Loucy (cell line): Measurements from ENCODE around the gene ALDH1L2.

Experiments
- H2AFZ ChIP-seq: fragments of 200-600 bp; sonication (generic); 2 replicates; pipeline ENCODE4 v1.6.0; 2016; ENCODE audit warnings: antibody characterized with exemption, mild to moderate bottlenecking, low read length, moderate library complexity
- H3F3A ChIP-seq: fragments of 200-600 bp; 2 replicates; pipeline ENCODE4 v1.6.0; 2016; ENCODE audit warnings: antibody characterized with exemption, low read depth, mild to moderate bottlenecking
- H3K27me3 ChIP-seq: fragments of 200-600 bp; sonication (generic); 2 replicates; pipeline ENCODE4 v1.6.1; 2014; ENCODE audit warnings: low read length, mild to moderate bottlenecking; ENCODE audit not compliant: insufficient read depth, poor library complexity, severe bottlenecking
- H3K36me3 ChIP-seq: fragments of 200-600 bp; sonication (generic); 2 replicates; pipeline ENCODE4 v1.6.1; 2016; ENCODE audit warnings: low read length; ENCODE audit not compliant: insufficient read depth
- H3K4me1 ChIP-seq: fragments of 200-600 bp; sonication (generic); 2 replicates; pipeline ENCODE4 v1.5.1; 2014; ENCODE audit warnings: low read length, mild to moderate bottlenecking; ENCODE audit not compliant: insufficient read depth, poor library complexity, severe bottlenecking
- H3K4me2 ChIP-seq: fragments of 200-600 bp; sonication (generic); 2 replicates; pipeline ENCODE4 v1.6.0; 2014; ENCODE audit warnings: antibody characterized with exemption, low read length, low read depth, mild to moderate bottlenecking; ENCODE audit not compliant: poor library complexity, severe bottlenecking
- H3K4me3 ChIP-seq: fragments of 200-600 bp; sonication (generic); 2 replicates; pipeline ENCODE4 v1.5.1; 2014; ENCODE audit warnings: low read length, mild to moderate bottlenecking, mixed read lengths; ENCODE audit not compliant: poor library complexity, severe bottlenecking
- H3K79me2 ChIP-seq: fragments of 200-600 bp; sonication (generic); 2 replicates; pipeline ENCODE4 v1.6.1; 2014; ENCODE audit warnings: low read length; ENCODE audit not compliant: insufficient read depth
- H3K9ac ChIP-seq: fragments of 200-600 bp; sonication (generic); 2 replicates; pipeline ENCODE4 v1.6.0; 2014; ENCODE audit warnings: mild to moderate bottlenecking, low read depth, low read length, moderate library complexity; ENCODE audit not compliant: poor library complexity, severe bottlenecking
- H3K9me2 ChIP-seq: fragments of 200-600 bp; sonication (generic); replicated peaks from 2 replicates; pipeline ENCODE4 v1.6.1; 2016; ENCODE audit warnings: low read depth, low read length, mixed read lengths
- H3K9me3 ChIP-seq: fragments of 200-600 bp; sonication (generic); 2 replicates; pipeline ENCODE4 v1.6.1; 2014; ENCODE audit warnings: mild to moderate bottlenecking, antibody characterized with exemption, low read length, low read depth; ENCODE audit not compliant: insufficient read depth
- H4K20me1 ChIP-seq: fragments of 200-600 bp; sonication (generic); 2 replicates; pipeline ENCODE4 v1.6.0; 2014; ENCODE audit warnings: antibody characterized with exemption, low read length, mild to moderate bottlenecking; ENCODE audit not compliant: insufficient read depth, poor library complexity, severe bottlenecking
- CTCF ChIP-seq: fragments of 200-600 bp; sonication (generic); conservative IDR thresholded peaks from 2 replicates; pipeline ENCODE4 v1.5.1; 2014; ENCODE audit warnings: mild to moderate bottlenecking, antibody characterized with exemption, low read length
- EZH2phosphoT487 ChIP-seq: fragments of 200-600 bp; IDR thresholded peaks from 2 replicates; pipeline ENCODE4 v1.6.1; 2018; ENCODE audit warnings: antibody characterized with exemption, mild to moderate bottlenecking, moderate library complexity, borderline replicate concordance

ALDH1L2 gene

DNA sequence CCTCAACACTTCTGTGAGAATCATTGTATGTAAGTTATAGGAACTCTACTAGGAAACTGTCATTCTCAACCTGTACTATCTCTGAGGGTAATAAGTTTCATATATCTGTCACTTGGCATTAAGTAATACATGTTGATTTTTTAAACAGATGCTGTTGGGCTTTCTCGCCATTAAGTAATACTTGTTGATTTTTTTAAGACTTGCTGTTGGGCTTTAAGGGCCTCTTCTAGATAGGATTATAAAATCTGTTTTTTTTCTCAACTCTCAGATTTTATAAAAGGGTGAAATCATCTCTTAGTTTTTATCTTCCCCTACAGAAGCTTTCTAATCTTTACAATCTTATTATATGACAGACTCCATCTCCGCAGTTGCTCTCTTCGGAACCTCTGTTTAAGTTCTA is 28.8 kb upstream of the ALDH1L2 start:
- Histone ChIP-seq H3K79me2 (peaks cover 64% of the 10 kb centered on the region), H3K4me2 (peak overlapping the region; percentile 72), H3K9ac (no peak overlapping the region), H3K36me3 (peaks cover 20% of the 10 kb centered on the region), H3K9me2 (no peaks in the 10 kb centered on the region), H3K4me1 (peaks cover 72% of the 10 kb centered on the region), H3K27me3 (no peaks in the 10 kb centered on the region), H4K20me1 (peaks cover 34% of the 10 kb centered on the region), H3K4me3 (peak overlapping the region; percentile 35), H3F3A (no peaks in the 10 kb centered on the region), H2AFZ (no peak overlapping the region), H3K9me3 (no peaks in the 10 kb centered on the region)
- no peak for TF ChIP-seq CTCF
- no peak for TF ChIP-seq EZH2phosphoT487

GRCh38 chr12:105110851-105111250 is 26.6 kb upstream of the ALDH1L2 start:
- peaks cover 34% of the 10 kb centered on the region for H4K20me1 ChIP-seq
- H3F3A ChIP-seq, result no peaks in the 10 kb centered on the region
- peaks cover 77% of the 10 kb centered on the region for H3K4me1 ChIP-seq
- H3K9ac ChIP-seq, result peak overlapping the region; percentile 76
- H3K36me3 ChIP-seq, result peaks cover 5% of the 10 kb centered on the region; the same call in 1 of the 2 replicates
- H3K4me3 ChIP-seq, result peak overlapping the region; percentile 76
- peak overlapping the region; percentile 72 for H3K4me2 ChIP-seq
- H3K79me2 ChIP-seq, result peaks cover 64% of the 10 kb centered on the region
- H3K9me3 ChIP-seq, result no peaks in the 10 kb centered on the region
- TF ChIP-seq EZH2phosphoT487 (no peak), CTCF (no peak)
- H3K27me3 ChIP-seq, result no peaks in the 10 kb centered on the region
- no peaks in the 10 kb centered on the region for H3K9me2 ChIP-seq
- H2AFZ ChIP-seq, result no peak overlapping the region

DNA sequence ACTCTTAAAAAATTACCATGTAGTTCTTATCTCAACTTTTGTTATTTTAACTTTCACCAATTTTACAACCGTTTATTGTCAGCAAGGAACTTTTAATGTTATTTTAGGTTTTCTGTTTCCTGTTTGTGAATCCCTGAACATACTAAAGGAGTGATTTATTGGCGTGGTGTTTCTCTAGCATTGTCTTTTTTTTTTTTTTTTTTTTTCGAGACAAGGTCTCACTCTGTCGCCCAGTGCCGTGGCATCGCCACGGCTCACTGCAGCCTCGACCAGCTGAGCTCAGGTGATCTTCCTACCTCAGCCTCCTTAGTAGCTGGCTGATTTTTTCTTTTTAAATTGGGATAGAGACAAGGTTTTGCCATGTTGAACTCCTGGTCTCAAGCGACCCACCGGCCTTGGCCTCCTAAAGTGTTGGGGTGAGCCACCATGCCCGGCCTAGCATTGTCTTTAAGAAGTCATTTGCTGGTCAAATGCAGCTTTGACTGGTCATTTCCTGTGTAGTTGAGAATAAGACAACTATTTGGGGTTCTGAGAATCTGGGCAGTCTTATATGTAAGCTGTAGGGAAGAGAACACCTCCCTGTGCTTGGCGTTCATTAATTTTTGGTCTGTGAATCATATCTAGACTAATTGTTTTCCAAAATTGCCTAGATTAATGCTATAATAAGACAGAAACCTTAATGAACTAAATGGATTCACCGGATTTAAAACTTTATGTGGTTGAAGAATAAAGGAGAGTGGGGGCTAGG is 25.4 kb upstream of the ALDH1L2 start:
- Histone ChIP-seq H4K20me1 (peaks cover 29% of the 10 kb centered on the region), H3K4me3 (peak overlapping the region; percentile 76)

More for the DNA sequence above, 25.4 kb upstream of the ALDH1L2 start:
- no peaks in the 10 kb centered on the region for H3F3A ChIP-seq
- no peaks in the 10 kb centered on the region for H3K9me2 ChIP-seq
- H3K4me2 ChIP-seq, result peak overlapping the region; percentile 72
- H3K9ac ChIP-seq, result peak overlapping the region; percentile 76
- TF ChIP-seq CTCF (no peak), EZH2phosphoT487 (no peak)
- H3K4me1 ChIP-seq, result peaks cover 65% of the 10 kb centered on the region
- peaks cover 62% of the 10 kb centered on the region for H3K79me2 ChIP-seq
- no peaks in the 10 kb centered on the region for H3K27me3 ChIP-seq
- no peaks in the 10 kb centered on the region for H3K9me3 ChIP-seq
- no peaks in the 10 kb centered on the region for H3K36me3 ChIP-seq
- H2AFZ ChIP-seq, result no peak overlapping the region
